ENCODE measurements around the gene CSMD2. TPM values are rescaled to one million over a fixed set of nuclear protein-coding genes. Genes with fewer than 3 reads are reported as not detected.
"Not testable (repeated sequence)": the region's sequence is repeated elsewhere in the genome, so short reads cannot be mapped to it uniquely, and the experiment has no call there.

CSMD2 gene
- total and polyA plus RNA-seq, 2 experiments from 2014 or later, result 5.3 to 16.6 TPM

- ATAC-seq, result peak; percentile 76
- peaks cover 8% of the 10 kb centered on the region for H3K27me3 Mint-ChIP-seq (ENCODE audit: insufficient read depth, low read depth, poor library complexity)
- Histone ChIP-seq H3K4me2 (peak overlapping the region; percentile 2; the same call in 1 of the 2 replicates), H3K4me3 (no peak overlapping the region), H3K36me3 (ENCODE audit: insufficient read depth) (0 out of 2 replicates have a peak, but pooled peaks cover 3% of the 10 kb centered on the region), H4K20me1 (replicated peaks; ENCODE audit: insufficient read depth) (peaks cover 13% of the 10 kb centered on the region; the same call in 1 of the 2 replicates), H3K9me2 (ENCODE audit: insufficient read depth) (no peaks in the 10 kb centered on the region), H3K27ac (ENCODE audit: low read depth) (peak overlapping the region; percentile 29; the same call in 1 of the 2 replicates), H3K4me1 (ENCODE audit: insufficient read depth) (peaks cover 10% of the 10 kb centered on the region), H3K79me2 (replicated peaks; ENCODE audit: insufficient read depth) (peaks cover 4% of the 10 kb centered on the region; the same call in 1 of the 2 replicates), H3K27me3 (ENCODE audit: insufficient read depth) (no peaks in the 10 kb centered on the region), H3F3A (replicated peaks; ENCODE audit: low read depth) (no peaks in the 10 kb centered on the region), H2AFZ (no peak overlapping the region)
- no peak overlapping the region for H3K27ac Mint-ChIP-seq
- H3K4me1 Mint-ChIP-seq, result peaks cover 19% of the 10 kb centered on the region
- no peak for TF ChIP-seq ZNF114 (CRISPR knock-in tag; IDR thresholded peaks at IDR 0.05)
- H3K9me3 Mint-ChIP-seq, result no peaks in the 10 kb centered on the region
- no peak overlapping the region; the same call in 2 of the 3 replicates for H3K4me3 Mint-ChIP-seq
- H3K36me3 Mint-ChIP-seq (ENCODE audit: low read depth), result peaks cover 10% of the 10 kb centered on the region
- peak; percentile 38 for DNase-seq (ENCODE audit: low spot score)
Observed at GRCh38 chr1:34019741-34020552, 145.1 kb downstream of the CSMD2 start.

- Mint-ChIP-seq H3K27ac (no peak overlapping the region), H3K9me3 (no peaks in the 10 kb centered on the region), H3K36me3 (ENCODE audit: low read depth) (peaks cover 10% of the 10 kb centered on the region), H3K4me3 (no peak overlapping the region), H3K27me3 (ENCODE audit: insufficient read depth, low read depth, poor library complexity) (peaks cover 10% of the 10 kb centered on the region), H3K4me1 (peaks cover 29% of the 10 kb centered on the region)
- Histone ChIP-seq H3K36me3 (ENCODE audit: insufficient read depth) (0 out of 2 replicates have a peak, but pooled peaks cover 3% of the 10 kb centered on the region), H3K4me3 (no peak overlapping the region), H3F3A (replicated peaks; ENCODE audit: low read depth) (no peaks in the 10 kb centered on the region), H3K27ac (ENCODE audit: low read depth) (no peak overlapping the region), H3K9me2 (ENCODE audit: insufficient read depth) (no peaks in the 10 kb centered on the region), H2AFZ (no peak overlapping the region), H3K27me3 (ENCODE audit: insufficient read depth) (no peaks in the 10 kb centered on the region), H3K4me2 (no peak overlapping the region), H3K4me1 (ENCODE audit: insufficient read depth) (peaks cover 10% of the 10 kb centered on the region), H3K79me2 (replicated peaks; ENCODE audit: insufficient read depth) (peaks cover 4% of the 10 kb centered on the region; the same call in 1 of the 2 replicates), H4K20me1 (replicated peaks; ENCODE audit: insufficient read depth) (peaks cover 14% of the 10 kb centered on the region; the same call in 1 of the 2 replicates)
- ATAC-seq (no peak), DNase-seq (ENCODE audit: low spot score) (no peak)
- no peak for TF ChIP-seq CTCF (conservative IDR thresholded peaks at IDR 0.05; ENCODE audit: low read depth in 2 of 2)
- TF ChIP-seq ETS1 (IDR thresholded peaks at IDR 0.05), result no peak
- TF ChIP-seq EZH2 (IDR thresholded peaks at IDR 0.05; ENCODE audit: low read depth, unreplicated experiment), result no peak
Observed at GRCh38 chr1:34018285-34018684, 146.7 kb downstream of the CSMD2 start.

- H3K27me3 ChIP-seq (ENCODE audit: insufficient read depth); H3K36me3 Mint-ChIP-seq (ENCODE audit: low read depth); DNase-seq (ENCODE audit: low spot score); H3K79me2 ChIP-seq (replicated peaks; ENCODE audit: insufficient read depth); H3K4me3 ChIP-seq; H3K9me2 ChIP-seq (ENCODE audit: insufficient read depth); H3K4me2 ChIP-seq; ATAC-seq; H3K27ac Mint-ChIP-seq; H2AFZ ChIP-seq; H3F3A ChIP-seq (replicated peaks; ENCODE audit: low read depth); H3K4me1 ChIP-seq (ENCODE audit: insufficient read depth); H3K9me3 Mint-ChIP-seq; H3K27me3 Mint-ChIP-seq (ENCODE audit: insufficient read depth, low read depth, poor library complexity); H3K4me3 Mint-ChIP-seq; H3K36me3 ChIP-seq (ENCODE audit: insufficient read depth); H3K27ac ChIP-seq (ENCODE audit: low read depth): not testable (repeated sequence)
- peaks cover 29% of the 10 kb centered on the region for H3K4me1 Mint-ChIP-seq
- H4K20me1 ChIP-seq (replicated peaks; ENCODE audit: insufficient read depth), result peaks cover 12% of the 10 kb centered on the region; the same call in 1 of the 2 replicates
Observed at GRCh38 chr1:34016281-34016680, 148.7 kb downstream of the CSMD2 start.
